NB4 (cell line): ENCODE measurements around the gene TP53BP1.

Experiments
- CTCF ChIP-seq: IDR thresholded peaks from one replicate; pipeline ENCODE4 v1.5.1; 2012; ENCODE audit warnings: low read depth, low read length
- POLR2A ChIP-seq: IDR thresholded peaks from 2 replicates; pipeline ENCODE4 v1.6.1; 2011; ENCODE audit warnings: mild to moderate bottlenecking; ENCODE audit not compliant: insufficient read length; ENCODE audit errors: extremely low read depth

- TF ChIP-seq CTCF: no peak
- TF ChIP-seq POLR2A: no peak
Observed at GRCh38 chr15:43522247-43522646, 29.3 kb upstream of the TP53BP1 start.
